GM23338 (cell line): ENCODE measurements around the gene PLA2G6.

Experiments
- CREB1 ChIP-seq: fragments of 250-450 bp; sonication (Bioruptor Pico); IDR thresholded peaks from 2 replicates; pipeline ENCODE4 v1.5.0; 2020; ENCODE audit warnings: low read depth, mild to moderate bottlenecking, moderate library complexity
- EZH2 ChIP-seq: fragments of 200-600 bp; sonication (generic); IDR thresholded peaks from one replicate; pipeline ENCODE4 v1.8.0; 2017; ENCODE audit warnings: antibody characterized with exemption, mild to moderate bottlenecking, low read depth; ENCODE audit not compliant: unreplicated experiment
- EZH2phosphoT487 ChIP-seq: fragments of 200-600 bp; sonication (generic); IDR thresholded peaks from one replicate; pipeline ENCODE4 v1.8.1; 2018; ENCODE audit warnings: antibody characterized with exemption; ENCODE audit not compliant: unreplicated experiment
- NANOG ChIP-seq: IDR thresholded peaks from 2 replicates; pipeline ENCODE4 v1.6.1; 2016; ENCODE audit warnings: antibody characterized with exemption, borderline replicate concordance
- POLR2AphosphoS5 ChIP-seq: IDR thresholded peaks from 2 replicates; pipeline ENCODE4 v1.6.1; 2016; ENCODE audit warnings: antibody characterized with exemption, low read depth
- STAT1 ChIP-seq: IDR thresholded peaks from one replicate; pipeline ENCODE4 v1.6.1; 2016; ENCODE audit warnings: antibody characterized with exemption; ENCODE audit not compliant: unreplicated experiment
- TF ChIP-seq, protein P1 (sequence below), 2 experiments: fragments of 200-600 bp in 1 of 2; sonication (generic) in 1 of 2; conservative IDR thresholded peaks; 2 replicates each; pipeline versions ENCODE4 v1.5.1 to v1.6.1; 2016 to 2017; ENCODE audit warnings: antibody characterized with exemption in 2 of 2, low read depth in 2 of 2, mild to moderate bottlenecking in 2 of 2, moderate library complexity in 1 of 2
- TF ChIP-seq, protein P2 (sequence below): IDR thresholded peaks from one replicate; pipeline ENCODE4 v1.6.1; 2018; ENCODE audit warnings: antibody characterized with exemption; ENCODE audit not compliant: unreplicated experiment
- TF ChIP-seq, protein P3 (sequence below): fragments of 250-450 bp; sonication (Bioruptor Pico); IDR thresholded peaks from 2 replicates; pipeline ENCODE4 v1.5.0; 2020; ENCODE audit warnings: mild to moderate bottlenecking, moderate library complexity

DNA sequence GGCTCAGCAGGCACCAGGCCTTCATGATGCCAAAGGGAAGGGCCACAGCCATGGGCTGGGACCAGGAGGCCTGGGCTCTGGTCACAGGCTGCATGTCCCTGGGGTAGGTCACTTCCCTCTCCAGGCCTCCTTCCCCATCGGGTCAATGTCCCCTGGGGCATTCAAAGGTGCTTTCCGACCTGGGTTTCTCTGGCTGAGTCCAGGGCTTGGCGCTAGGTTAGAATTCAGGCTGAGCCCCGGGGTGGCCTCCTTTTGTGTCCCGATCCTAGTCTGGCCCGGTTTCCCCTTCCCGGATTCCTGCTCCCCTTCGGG lies 32.3 kb upstream of the PLA2G6 start:
- TF ChIP-seq, protein P1, sequence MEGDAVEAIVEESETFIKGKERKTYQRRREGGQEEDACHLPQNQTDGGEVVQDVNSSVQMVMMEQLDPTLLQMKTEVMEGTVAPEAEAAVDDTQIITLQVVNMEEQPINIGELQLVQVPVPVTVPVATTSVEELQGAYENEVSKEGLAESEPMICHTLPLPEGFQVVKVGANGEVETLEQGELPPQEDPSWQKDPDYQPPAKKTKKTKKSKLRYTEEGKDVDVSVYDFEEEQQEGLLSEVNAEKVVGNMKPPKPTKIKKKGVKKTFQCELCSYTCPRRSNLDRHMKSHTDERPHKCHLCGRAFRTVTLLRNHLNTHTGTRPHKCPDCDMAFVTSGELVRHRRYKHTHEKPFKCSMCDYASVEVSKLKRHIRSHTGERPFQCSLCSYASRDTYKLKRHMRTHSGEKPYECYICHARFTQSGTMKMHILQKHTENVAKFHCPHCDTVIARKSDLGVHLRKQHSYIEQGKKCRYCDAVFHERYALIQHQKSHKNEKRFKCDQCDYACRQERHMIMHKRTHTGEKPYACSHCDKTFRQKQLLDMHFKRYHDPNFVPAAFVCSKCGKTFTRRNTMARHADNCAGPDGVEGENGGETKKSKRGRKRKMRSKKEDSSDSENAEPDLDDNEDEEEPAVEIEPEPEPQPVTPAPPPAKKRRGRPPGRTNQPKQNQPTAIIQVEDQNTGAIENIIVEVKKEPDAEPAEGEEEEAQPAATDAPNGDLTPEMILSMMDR (conservative IDR thresholded peaks at IDR 0.05; ENCODE audit: low read depth in 2 of 2): no peak
- TF ChIP-seq, protein P2, sequence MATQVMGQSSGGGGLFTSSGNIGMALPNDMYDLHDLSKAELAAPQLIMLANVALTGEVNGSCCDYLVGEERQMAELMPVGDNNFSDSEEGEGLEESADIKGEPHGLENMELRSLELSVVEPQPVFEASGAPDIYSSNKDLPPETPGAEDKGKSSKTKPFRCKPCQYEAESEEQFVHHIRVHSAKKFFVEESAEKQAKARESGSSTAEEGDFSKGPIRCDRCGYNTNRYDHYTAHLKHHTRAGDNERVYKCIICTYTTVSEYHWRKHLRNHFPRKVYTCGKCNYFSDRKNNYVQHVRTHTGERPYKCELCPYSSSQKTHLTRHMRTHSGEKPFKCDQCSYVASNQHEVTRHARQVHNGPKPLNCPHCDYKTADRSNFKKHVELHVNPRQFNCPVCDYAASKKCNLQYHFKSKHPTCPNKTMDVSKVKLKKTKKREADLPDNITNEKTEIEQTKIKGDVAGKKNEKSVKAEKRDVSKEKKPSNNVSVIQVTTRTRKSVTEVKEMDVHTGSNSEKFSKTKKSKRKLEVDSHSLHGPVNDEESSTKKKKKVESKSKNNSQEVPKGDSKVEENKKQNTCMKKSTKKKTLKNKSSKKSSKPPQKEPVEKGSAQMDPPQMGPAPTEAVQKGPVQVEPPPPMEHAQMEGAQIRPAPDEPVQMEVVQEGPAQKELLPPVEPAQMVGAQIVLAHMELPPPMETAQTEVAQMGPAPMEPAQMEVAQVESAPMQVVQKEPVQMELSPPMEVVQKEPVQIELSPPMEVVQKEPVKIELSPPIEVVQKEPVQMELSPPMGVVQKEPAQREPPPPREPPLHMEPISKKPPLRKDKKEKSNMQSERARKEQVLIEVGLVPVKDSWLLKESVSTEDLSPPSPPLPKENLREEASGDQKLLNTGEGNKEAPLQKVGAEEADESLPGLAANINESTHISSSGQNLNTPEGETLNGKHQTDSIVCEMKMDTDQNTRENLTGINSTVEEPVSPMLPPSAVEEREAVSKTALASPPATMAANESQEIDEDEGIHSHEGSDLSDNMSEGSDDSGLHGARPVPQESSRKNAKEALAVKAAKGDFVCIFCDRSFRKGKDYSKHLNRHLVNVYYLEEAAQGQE: no peak
- TF ChIP-seq POLR2AphosphoS5 (no peak), EZH2 (no peak), STAT1 (no peak), EZH2phosphoT487 (no peak), CREB1 (CRISPR knock-in tag) (no peak), NANOG (no peak)
- TF ChIP-seq, protein P3, sequence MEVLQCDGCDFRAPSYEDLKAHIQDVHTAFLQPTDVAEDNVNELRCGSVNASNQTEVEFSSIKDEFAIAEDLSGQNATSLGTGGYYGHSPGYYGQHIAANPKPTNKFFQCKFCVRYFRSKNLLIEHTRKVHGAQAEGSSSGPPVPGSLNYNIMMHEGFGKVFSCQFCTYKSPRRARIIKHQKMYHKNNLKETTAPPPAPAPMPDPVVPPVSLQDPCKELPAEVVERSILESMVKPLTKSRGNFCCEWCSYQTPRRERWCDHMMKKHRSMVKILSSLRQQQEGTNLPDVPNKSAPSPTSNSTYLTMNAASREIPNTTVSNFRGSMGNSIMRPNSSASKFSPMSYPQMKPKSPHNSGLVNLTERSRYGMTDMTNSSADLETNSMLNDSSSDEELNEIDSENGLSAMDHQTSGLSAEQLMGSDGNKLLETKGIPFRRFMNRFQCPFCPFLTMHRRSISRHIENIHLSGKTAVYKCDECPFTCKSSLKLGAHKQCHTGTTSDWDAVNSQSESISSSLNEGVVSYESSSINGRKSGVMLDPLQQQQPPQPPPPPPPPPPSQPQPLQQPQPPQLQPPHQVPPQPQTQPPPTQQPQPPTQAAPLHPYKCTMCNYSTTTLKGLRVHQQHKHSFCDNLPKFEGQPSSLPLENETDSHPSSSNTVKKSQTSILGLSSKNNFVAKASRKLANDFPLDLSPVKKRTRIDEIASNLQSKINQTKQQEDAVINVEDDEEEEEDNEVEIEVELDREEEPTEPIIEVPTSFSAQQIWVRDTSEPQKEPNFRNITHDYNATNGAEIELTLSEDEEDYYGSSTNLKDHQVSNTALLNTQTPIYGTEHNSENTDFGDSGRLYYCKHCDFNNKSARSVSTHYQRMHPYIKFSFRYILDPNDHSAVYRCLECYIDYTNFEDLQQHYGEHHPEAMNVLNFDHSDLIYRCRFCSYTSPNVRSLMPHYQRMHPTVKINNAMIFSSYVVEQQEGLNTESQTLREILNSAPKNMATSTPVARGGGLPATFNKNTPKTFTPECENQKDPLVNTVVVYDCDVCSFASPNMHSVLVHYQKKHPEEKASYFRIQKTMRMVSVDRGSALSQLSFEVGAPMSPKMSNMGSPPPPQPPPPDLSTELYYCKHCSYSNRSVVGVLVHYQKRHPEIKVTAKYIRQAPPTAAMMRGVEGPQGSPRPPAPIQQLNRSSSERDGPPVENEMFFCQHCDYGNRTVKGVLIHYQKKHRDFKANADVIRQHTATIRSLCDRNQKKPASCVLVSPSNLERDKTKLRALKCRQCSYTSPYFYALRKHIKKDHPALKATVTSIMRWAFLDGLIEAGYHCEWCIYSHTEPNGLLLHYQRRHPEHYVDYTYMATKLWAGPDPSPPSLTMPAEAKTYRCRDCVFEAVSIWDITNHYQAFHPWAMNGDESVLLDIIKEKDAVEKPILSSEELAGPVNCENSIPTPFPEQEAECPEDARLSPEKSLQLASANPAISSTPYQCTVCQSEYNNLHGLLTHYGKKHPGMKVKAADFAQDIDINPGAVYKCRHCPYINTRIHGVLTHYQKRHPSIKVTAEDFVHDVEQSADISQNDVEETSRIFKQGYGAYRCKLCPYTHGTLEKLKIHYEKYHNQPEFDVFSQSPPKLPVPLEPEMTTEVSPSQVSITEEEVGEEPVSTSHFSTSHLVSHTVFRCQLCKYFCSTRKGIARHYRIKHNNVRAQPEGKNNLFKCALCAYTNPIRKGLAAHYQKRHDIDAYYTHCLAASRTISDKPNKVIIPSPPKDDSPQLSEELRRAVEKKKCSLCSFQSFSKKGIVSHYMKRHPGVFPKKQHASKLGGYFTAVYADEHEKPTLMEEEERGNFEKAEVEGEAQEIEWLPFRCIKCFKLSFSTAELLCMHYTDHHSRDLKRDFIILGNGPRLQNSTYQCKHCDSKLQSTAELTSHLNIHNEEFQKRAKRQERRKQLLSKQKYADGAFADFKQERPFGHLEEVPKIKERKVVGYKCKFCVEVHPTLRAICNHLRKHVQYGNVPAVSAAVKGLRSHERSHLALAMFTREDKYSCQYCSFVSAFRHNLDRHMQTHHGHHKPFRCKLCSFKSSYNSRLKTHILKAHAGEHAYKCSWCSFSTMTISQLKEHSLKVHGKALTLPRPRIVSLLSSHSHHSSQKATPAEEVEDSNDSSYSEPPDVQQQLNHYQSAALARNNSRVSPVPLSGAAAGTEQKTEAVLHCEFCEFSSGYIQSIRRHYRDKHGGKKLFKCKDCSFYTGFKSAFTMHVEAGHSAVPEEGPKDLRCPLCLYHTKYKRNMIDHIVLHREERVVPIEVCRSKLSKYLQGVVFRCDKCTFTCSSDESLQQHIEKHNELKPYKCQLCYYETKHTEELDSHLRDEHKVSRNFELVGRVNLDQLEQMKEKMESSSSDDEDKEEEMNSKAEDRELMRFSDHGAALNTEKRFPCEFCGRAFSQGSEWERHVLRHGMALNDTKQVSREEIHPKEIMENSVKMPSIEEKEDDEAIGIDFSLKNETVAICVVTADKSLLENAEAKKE (CRISPR knock-in tag): no peak
